H1 (cell line): ENCODE results near the gene ARHGAP23. TPM values are rescaled to one million over a fixed set of nuclear protein-coding genes. Genes with fewer than 3 reads are reported as not detected.

ENCODE experiments used
- CREB1 ChIP-seq: IDR thresholded peaks from 2 replicates; pipeline ENCODE4 v1.6.1; 2012; ENCODE audit warnings: inconsistent platforms
- MAFK ChIP-seq: IDR thresholded peaks from 2 replicates; pipeline ENCODE4 v1.6.1; 2012; ENCODE audit warnings: low read depth, mild to moderate bottlenecking, improper control_type of control experiment, low read length
- polyA plus RNA-seq, 7 experiments: library from polyadenylated mRNA; depleted of rRNA in 3 of 7; stranded (reverse) in 5 of 7; unstranded in 2 of 7; fragments of >200 nt in 5 of 7; fragments of 200-250 nt in 2 of 7; gene quantifications; 1 replicate in 5 of 7; 2 replicates in 1 of 7; 4 replicates in 1 of 7; pipeline versions ENCODE4 v1.2.1 to v1.2.3, GENCODE V29; 2011 to 2013; ENCODE audit warnings: missing spikeins in 2 of 7, mixed read lengths in 2 of 7
- total RNA-seq: library from RNA; stranded (reverse); fragmentation: NEBNext Ultra II Directional; extraction: Animal tissue kit (Norgen Biotek cat#: 25700); gene quantifications from 2 replicates; pipeline ENCODE4 v1.2.1, GENCODE V29; 2021

Gene ARHGAP23
- total and polyA plus RNA-seq, 2 of the 8 experiments (the other 6 are each of a cell fraction or from before 2014, with no cell fraction given) = 16.3 to 107 TPM

DNA sequence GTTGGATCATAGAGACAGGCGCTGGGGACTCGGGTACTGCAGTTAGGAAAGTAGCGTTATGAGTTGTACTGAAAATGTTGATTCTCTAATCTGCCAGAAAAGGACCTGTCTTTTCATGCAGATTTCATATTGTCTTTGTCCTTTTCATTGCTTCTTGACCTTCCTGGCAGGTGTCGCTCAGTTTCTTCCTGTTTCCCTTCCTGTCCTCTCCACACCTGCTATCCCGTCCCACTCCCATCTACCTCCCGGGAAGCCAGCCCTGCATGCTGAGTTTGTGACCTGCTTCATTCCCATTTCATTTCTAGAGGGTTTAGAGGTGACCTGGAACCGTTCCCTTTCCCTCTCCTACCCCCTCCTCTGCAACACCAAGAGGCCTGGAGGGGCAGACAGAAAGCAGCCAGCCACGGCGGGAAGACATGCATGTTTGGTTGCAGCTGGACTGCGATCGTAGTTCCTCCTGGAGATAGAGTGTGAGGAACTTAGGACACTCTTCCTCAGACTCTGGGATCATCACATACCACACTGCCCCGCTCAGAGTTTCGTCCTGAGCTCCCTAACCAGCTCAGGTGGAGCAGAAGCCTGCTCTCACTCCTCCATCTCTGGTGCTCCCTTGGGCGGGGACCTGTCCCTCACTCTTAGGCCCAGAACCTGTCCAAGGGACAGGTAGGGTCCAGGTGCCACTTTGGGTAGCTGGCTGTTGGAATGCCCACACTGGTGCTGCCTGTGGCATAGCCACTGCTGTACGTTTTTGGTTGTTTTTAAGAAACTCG lies 23.9 kb upstream of the ARHGAP23 start (continued):
- TF ChIP-seq CREB1 (no peak), MAFK (no peak)
